Fibroblast of lung (primary cell): Measurements from ENCODE around the gene VPS45. TPM values are rescaled to one million over a fixed set of nuclear protein-coding genes. Genes with fewer than 3 reads are reported as not detected.

Source experiments
- DNase-seq, 2 donors: peaks; one replicate each; pipeline versions ENCODE4 v3.0.0 to v3.0.0-alpha.2; 2010; ENCODE audit warnings: low read depth in 2 of 2
- H2AFZ ChIP-seq: 2 replicates; pipeline ENCODE4 v1.5.1; 2012; ENCODE audit warnings: low read length, control low read depth, inconsistent platforms
- H3K27ac ChIP-seq: 2 replicates; pipeline ENCODE4 v1.5.1; 2011; ENCODE audit warnings: low read length, control low read depth; ENCODE audit not compliant: insufficient read depth
- H3K27me3 ChIP-seq: 2 replicates; pipeline ENCODE4 v1.5.1; 2011; ENCODE audit warnings: mild to moderate bottlenecking, low read length; ENCODE audit not compliant: control insufficient read depth, insufficient read depth
- H3K36me3 ChIP-seq: 2 replicates; pipeline ENCODE4 v1.5.1; 2011; ENCODE audit warnings: low read length; ENCODE audit not compliant: control insufficient read depth, insufficient read depth
- H3K4me1 ChIP-seq: 2 replicates; pipeline ENCODE4 v1.5.1; 2011; ENCODE audit warnings: low read length; ENCODE audit not compliant: control insufficient read depth, insufficient read depth; ENCODE audit errors: extremely low read depth
- H3K4me2 ChIP-seq: 2 replicates; pipeline ENCODE4 v1.5.1; 2011; ENCODE audit warnings: low read length, control low read depth; ENCODE audit not compliant: insufficient read depth; ENCODE audit errors: extremely low read depth
- H3K4me3 ChIP-seq, 4 experiments: fragments of 200-600 bp in 1 of 4; sonication (generic) in 1 of 4; replicated peaks in 1 of 4; 2 replicates each; pipeline ENCODE4 v1.5.1; 2011 to 2016; ENCODE audit warnings: low read length in 4 of 4, low read depth in 3 of 4, mild to moderate bottlenecking in 3 of 4, control low read depth in 2 of 4, inconsistent platforms in 1 of 4, mixed read lengths in 1 of 4; ENCODE audit not compliant: insufficient read depth in 1 of 4; ENCODE audit errors: control extremely low read depth in 1 of 4
- H3K79me2 ChIP-seq: 2 replicates; pipeline ENCODE4 v1.5.1; 2012; ENCODE audit warnings: mild to moderate bottlenecking, low read length, inconsistent platforms; ENCODE audit not compliant: control insufficient read depth, insufficient read depth
- H3K9ac ChIP-seq: 2 replicates; pipeline ENCODE4 v1.5.1; 2011; ENCODE audit warnings: mild to moderate bottlenecking, low read length, control low read depth; ENCODE audit not compliant: insufficient read depth
- H3K9me3 ChIP-seq: 2 replicates; pipeline ENCODE4 v1.5.1; 2012; ENCODE audit warnings: low read depth, low read length; ENCODE audit not compliant: control insufficient read depth, insufficient read depth
- H4K20me1 ChIP-seq: 2 replicates; pipeline ENCODE4 v1.5.1; 2011; ENCODE audit warnings: low read length; ENCODE audit not compliant: control insufficient read depth, insufficient read depth; ENCODE audit errors: extremely low read depth
- CTCF ChIP-seq, 2 donors: IDR thresholded peaks in 1 of 2; conservative IDR thresholded peaks in 1 of 2; 1 replicate in 1 of 2; 2 replicates in 1 of 2; pipeline ENCODE4 v1.5.1; 2011 to 2012; ENCODE audit warnings: low read length in 2 of 2, control low read depth in 1 of 2, inconsistent platforms in 1 of 2, low read depth in 1 of 2, mild to moderate bottlenecking in 1 of 2
- EZH2 ChIP-seq: IDR thresholded peaks from 2 replicates; pipeline ENCODE4 v1.5.1; 2012; ENCODE audit warnings: low read length, control low read depth, mild to moderate bottlenecking; ENCODE audit errors: missing control alignments
- polyA plus RNA-seq, 2 donors: library from polyadenylated mRNA; depleted of rRNA in 1 of 2; stranded (reverse) in 1 of 2; unstranded in 1 of 2; fragments of >200 nt; gene quantifications; 2 replicates each; pipeline ENCODE4 v1.2.1, GENCODE V29; 2011 to 2012; ENCODE audit warnings: missing spikeins in 1 of 2
- total RNA-seq: library from RNA; depleted of rRNA; stranded (reverse); fragments of >200 nt; gene quantifications from 2 replicates; pipeline ENCODE4 v1.2.1, GENCODE V29; 2014

Gene VPS45
- total and polyA plus RNA-seq, 2 donors (not counting 1 experiment from before 2014, with no cell fraction given), result 42.6 to 50.0 TPM

GRCh38 chr1:150126811-150127210 is 59.2 kb downstream of the VPS45 start:
- Histone ChIP-seq H2AFZ (no peak overlapping the region), H3K27me3 (no peaks in the 10 kb centered on the region), H3K79me2 (no peaks in the 10 kb centered on the region), H3K4me3 (no peak overlapping the region), H4K20me1 (no peaks in the 10 kb centered on the region), H3K4me1 (peaks cover under 1% of the 10 kb centered on the region), H3K4me2 (no peak overlapping the region), H3K27ac (no peak overlapping the region), H3K9me3 (no peaks in the 10 kb centered on the region), H3K36me3 (peaks cover 1% of the 10 kb centered on the region), H3K9ac (no peak overlapping the region)
- TF ChIP-seq EZH2, result no peak
- no peak for TF ChIP-seq CTCF (conservative IDR thresholded peaks at IDR 0.05 in 1 of 2, IDR thresholded peaks at IDR 0.05 in 1 of 2; ENCODE audit: low read depth in 1 of 2, low read length in 2 of 2)
- peak in 1 of 2 donors; percentile 11 for DNase-seq

GRCh38 chr1:150127464-150127863 is 59.9 kb downstream of the VPS45 start:
- Histone ChIP-seq H4K20me1 (no peaks in the 10 kb centered on the region), H3K4me3 (no peak overlapping the region), H3K9ac (no peak overlapping the region), H3K79me2 (no peaks in the 10 kb centered on the region), H3K4me1 (no peaks in the 10 kb centered on the region), H3K4me2 (no peak overlapping the region), H3K27me3 (no peaks in the 10 kb centered on the region), H3K36me3 (no peaks in the 10 kb centered on the region), H3K9me3 (no peaks in the 10 kb centered on the region), H3K27ac (no peak overlapping the region), H2AFZ (no peak overlapping the region)
- no peak for TF ChIP-seq EZH2
- no peak for DNase-seq

GRCh38 chr1:150127868-150128267 is 60.3 kb downstream of the VPS45 start:
- H3K4me1 ChIP-seq, result no peaks in the 10 kb centered on the region
- no peaks in the 10 kb centered on the region for H3K27me3 ChIP-seq
- H3K79me2 ChIP-seq, result no peaks in the 10 kb centered on the region
- H2AFZ ChIP-seq, result no peak overlapping the region
- no peaks in the 10 kb centered on the region for H3K36me3 ChIP-seq
- H3K9ac ChIP-seq, result no peak overlapping the region
- H3K9me3 ChIP-seq, result no peaks in the 10 kb centered on the region
- no peak for TF ChIP-seq CTCF (conservative IDR thresholded peaks at IDR 0.05 in 1 of 2, IDR thresholded peaks at IDR 0.05 in 1 of 2; ENCODE audit: low read depth in 1 of 2, low read length in 2 of 2)
- no peak for TF ChIP-seq EZH2
- DNase-seq, result peak in 1 of 2 donors; percentile 23
- no peak overlapping the region for H3K27ac ChIP-seq
- no peak overlapping the region for H3K4me2 ChIP-seq
- no peak overlapping the region for H3K4me3 ChIP-seq
- H4K20me1 ChIP-seq, result no peaks in the 10 kb centered on the region
